GM23338 (cell line): ENCODE results near the gene SLC9A3. TPM values are rescaled to one million over a fixed set of nuclear protein-coding genes. Genes with fewer than 3 reads are reported as not detected.

Experiments
- ATAC-seq: fragments of 200-7000 bp; cut with Tn5 transposase; 3 replicates; pipeline ENCODE4 v1.9.1; 2020
- DNase-seq: peaks from one replicate; pipeline ENCODE4 v3.0.0-alpha.2; 2015; ENCODE audit warnings: low spot score
- H2AFZ ChIP-seq: fragments of 200-600 bp; sonication (generic); 2 replicates; pipeline ENCODE4 v1.8.0; 2016; ENCODE audit warnings: antibody characterized with exemption, mild to moderate bottlenecking, moderate library complexity
- H3F3A ChIP-seq: fragments of 200-600 bp; sonication (generic); replicated peaks from 2 replicates; pipeline ENCODE4 v1.8.0; 2017; ENCODE audit warnings: antibody characterized with exemption, mixed run types, low read depth
- H3K27ac ChIP-seq: fragments of 200-600 bp; sonication (generic); 2 replicates; pipeline ENCODE4 v1.6.1; 2016; ENCODE audit warnings: low read depth
- H3K27me3 ChIP-seq: fragments of 200-600 bp; sonication (generic); 2 replicates; pipeline ENCODE4 v1.8.0; 2016; ENCODE audit warnings: mild to moderate bottlenecking, mixed run types, moderate library complexity; ENCODE audit not compliant: insufficient read depth
- H3K36me3 ChIP-seq: fragments of 200-600 bp; sonication (generic); 2 replicates; pipeline ENCODE4 v1.8.0; 2016; ENCODE audit warnings: mild to moderate bottlenecking; ENCODE audit not compliant: insufficient read depth
- H3K4me1 ChIP-seq: fragments of 200-600 bp; sonication (generic); 2 replicates; pipeline ENCODE4 v1.8.0; 2016; ENCODE audit warnings: mild to moderate bottlenecking, moderate library complexity; ENCODE audit not compliant: insufficient read depth
- H3K4me2 ChIP-seq: fragments of 200-600 bp; sonication (generic); 2 replicates; pipeline ENCODE4 v1.7.1; 2017; ENCODE audit warnings: mixed run types
- H3K4me3 ChIP-seq: fragments of 200-600 bp; sonication (generic); 2 replicates; pipeline ENCODE4 v1.6.1; 2016; ENCODE audit warnings: mixed run types
- H3K79me2 ChIP-seq: fragments of 200-600 bp; sonication (generic); replicated peaks from 2 replicates; pipeline ENCODE4 v1.8.0; 2017; ENCODE audit warnings: mild to moderate bottlenecking; ENCODE audit not compliant: insufficient read depth
- H3K9me2 ChIP-seq: fragments of 200-600 bp; sonication (generic); 2 replicates; pipeline ENCODE4 v1.8.0; 2017; ENCODE audit not compliant: insufficient read depth
- H4K20me1 ChIP-seq: fragments of 200-600 bp; sonication (generic); replicated peaks from 2 replicates; pipeline ENCODE4 v1.8.0; 2017; ENCODE audit warnings: mild to moderate bottlenecking; ENCODE audit not compliant: insufficient read depth
- H3K27ac Mint-ChIP-seq: 2 replicates; pipeline ENCODE4 v1.8.0; 2020; ENCODE audit warnings: inconsistent platforms, mild to moderate bottlenecking, moderate library complexity, mixed read lengths
- H3K27me3 Mint-ChIP-seq: 3 replicates; pipeline ENCODE4 v1.8.0; 2022; ENCODE audit warnings: low read depth, mild to moderate bottlenecking, moderate library complexity, mixed read lengths, inconsistent platforms; ENCODE audit not compliant: insufficient read depth, poor library complexity
- H3K36me3 Mint-ChIP-seq: 3 replicates; pipeline ENCODE4 v1.8.0; 2021; ENCODE audit warnings: low read depth, mild to moderate bottlenecking, inconsistent platforms, moderate library complexity, mixed read lengths
- H3K4me1 Mint-ChIP-seq: 3 replicates; pipeline ENCODE4 v1.8.0; 2020; ENCODE audit warnings: mild to moderate bottlenecking, inconsistent platforms, mixed read lengths
- H3K4me3 Mint-ChIP-seq: 3 replicates; pipeline ENCODE4 v1.8.0; 2021; ENCODE audit warnings: moderate library complexity, mild to moderate bottlenecking, inconsistent platforms, mixed read lengths
- H3K9me3 Mint-ChIP-seq: 3 replicates; pipeline ENCODE4 v1.8.0; 2020; ENCODE audit warnings: moderate library complexity, mild to moderate bottlenecking, inconsistent platforms, mixed read lengths
- CTCF ChIP-seq, 2 experiments: fragments of 200-600 bp in 1 of 2; sonication (generic) in 1 of 2; conservative IDR thresholded peaks; 2 replicates each; pipeline versions ENCODE4 v1.5.1 to v1.6.1; 2016 to 2017; ENCODE audit warnings: antibody characterized with exemption in 2 of 2, low read depth in 2 of 2, mild to moderate bottlenecking in 2 of 2, moderate library complexity in 1 of 2
- EZH2 ChIP-seq: fragments of 200-600 bp; sonication (generic); IDR thresholded peaks from one replicate; pipeline ENCODE4 v1.8.0; 2017; ENCODE audit warnings: antibody characterized with exemption, mild to moderate bottlenecking, low read depth; ENCODE audit not compliant: unreplicated experiment
- EZH2phosphoT487 ChIP-seq: fragments of 200-600 bp; sonication (generic); IDR thresholded peaks from one replicate; pipeline ENCODE4 v1.8.1; 2018; ENCODE audit warnings: antibody characterized with exemption; ENCODE audit not compliant: unreplicated experiment
- POLR2AphosphoS5 ChIP-seq: IDR thresholded peaks from 2 replicates; pipeline ENCODE4 v1.6.1; 2016; ENCODE audit warnings: antibody characterized with exemption, low read depth
- REST ChIP-seq: IDR thresholded peaks from one replicate; pipeline ENCODE4 v1.6.1; 2018; ENCODE audit warnings: antibody characterized with exemption; ENCODE audit not compliant: unreplicated experiment
- STAT1 ChIP-seq: IDR thresholded peaks from one replicate; pipeline ENCODE4 v1.6.1; 2016; ENCODE audit warnings: antibody characterized with exemption; ENCODE audit not compliant: unreplicated experiment
- ZNF114 ChIP-seq: fragments of 250-450 bp; sonication (Bioruptor Pico); IDR thresholded peaks from 2 replicates; pipeline ENCODE4 v1.5.0; 2020; ENCODE audit warnings: mild to moderate bottlenecking, moderate library complexity
- polyA plus RNA-seq: library from polyadenylated mRNA; unstranded; fragments of >200 nt; fragmentation: Nextera tagmentation; extraction: Ambion mirVana; gene quantifications from 2 replicates; pipeline ENCODE4 v1.2.1, GENCODE V29; 2016
- total RNA-seq: library from RNA; depleted of rRNA; stranded (reverse); fragments of >200 nt; shearing (Covaris generic); gene quantifications from 2 replicates; pipeline ENCODE4 v1.2.3, GENCODE V29; 2014
- TF ChIP-seq, protein P1 (sequence below): fragments of 250-450 bp; sonication (Bioruptor Pico); IDR thresholded peaks from 2 replicates; pipeline ENCODE4 v1.5.0; 2020; ENCODE audit warnings: mild to moderate bottlenecking, moderate library complexity

The SLC9A3 gene
- total and polyA plus RNA-seq, 2 experiments from 2014 or later = 0.39 to 3.1 TPM

- no peaks in the 10 kb centered on the region for H3K27me3 ChIP-seq
- ATAC-seq (no peak), DNase-seq (no peak)
- no peaks in the 10 kb centered on the region for H3K79me2 ChIP-seq
- Mint-ChIP-seq H3K36me3 (no peaks in the 10 kb centered on the region), H3K9me3 (no peaks in the 10 kb centered on the region), H3K27me3 (peaks cover 7% of the 10 kb centered on the region), H3K4me1 (peaks cover 4% of the 10 kb centered on the region; the same call in 1 of the 3 replicates), H3K4me3 (no peak overlapping the region), H3K27ac (no peak overlapping the region)
- H3K36me3 ChIP-seq = no peaks in the 10 kb centered on the region
- H3F3A ChIP-seq = no peaks in the 10 kb centered on the region
- no peak overlapping the region for H2AFZ ChIP-seq
- H3K4me2 ChIP-seq = no peak overlapping the region
- H3K9me2 ChIP-seq = peaks cover 8% of the 10 kb centered on the region
- H3K27ac ChIP-seq = no peak overlapping the region
- TF ChIP-seq, protein P1, sequence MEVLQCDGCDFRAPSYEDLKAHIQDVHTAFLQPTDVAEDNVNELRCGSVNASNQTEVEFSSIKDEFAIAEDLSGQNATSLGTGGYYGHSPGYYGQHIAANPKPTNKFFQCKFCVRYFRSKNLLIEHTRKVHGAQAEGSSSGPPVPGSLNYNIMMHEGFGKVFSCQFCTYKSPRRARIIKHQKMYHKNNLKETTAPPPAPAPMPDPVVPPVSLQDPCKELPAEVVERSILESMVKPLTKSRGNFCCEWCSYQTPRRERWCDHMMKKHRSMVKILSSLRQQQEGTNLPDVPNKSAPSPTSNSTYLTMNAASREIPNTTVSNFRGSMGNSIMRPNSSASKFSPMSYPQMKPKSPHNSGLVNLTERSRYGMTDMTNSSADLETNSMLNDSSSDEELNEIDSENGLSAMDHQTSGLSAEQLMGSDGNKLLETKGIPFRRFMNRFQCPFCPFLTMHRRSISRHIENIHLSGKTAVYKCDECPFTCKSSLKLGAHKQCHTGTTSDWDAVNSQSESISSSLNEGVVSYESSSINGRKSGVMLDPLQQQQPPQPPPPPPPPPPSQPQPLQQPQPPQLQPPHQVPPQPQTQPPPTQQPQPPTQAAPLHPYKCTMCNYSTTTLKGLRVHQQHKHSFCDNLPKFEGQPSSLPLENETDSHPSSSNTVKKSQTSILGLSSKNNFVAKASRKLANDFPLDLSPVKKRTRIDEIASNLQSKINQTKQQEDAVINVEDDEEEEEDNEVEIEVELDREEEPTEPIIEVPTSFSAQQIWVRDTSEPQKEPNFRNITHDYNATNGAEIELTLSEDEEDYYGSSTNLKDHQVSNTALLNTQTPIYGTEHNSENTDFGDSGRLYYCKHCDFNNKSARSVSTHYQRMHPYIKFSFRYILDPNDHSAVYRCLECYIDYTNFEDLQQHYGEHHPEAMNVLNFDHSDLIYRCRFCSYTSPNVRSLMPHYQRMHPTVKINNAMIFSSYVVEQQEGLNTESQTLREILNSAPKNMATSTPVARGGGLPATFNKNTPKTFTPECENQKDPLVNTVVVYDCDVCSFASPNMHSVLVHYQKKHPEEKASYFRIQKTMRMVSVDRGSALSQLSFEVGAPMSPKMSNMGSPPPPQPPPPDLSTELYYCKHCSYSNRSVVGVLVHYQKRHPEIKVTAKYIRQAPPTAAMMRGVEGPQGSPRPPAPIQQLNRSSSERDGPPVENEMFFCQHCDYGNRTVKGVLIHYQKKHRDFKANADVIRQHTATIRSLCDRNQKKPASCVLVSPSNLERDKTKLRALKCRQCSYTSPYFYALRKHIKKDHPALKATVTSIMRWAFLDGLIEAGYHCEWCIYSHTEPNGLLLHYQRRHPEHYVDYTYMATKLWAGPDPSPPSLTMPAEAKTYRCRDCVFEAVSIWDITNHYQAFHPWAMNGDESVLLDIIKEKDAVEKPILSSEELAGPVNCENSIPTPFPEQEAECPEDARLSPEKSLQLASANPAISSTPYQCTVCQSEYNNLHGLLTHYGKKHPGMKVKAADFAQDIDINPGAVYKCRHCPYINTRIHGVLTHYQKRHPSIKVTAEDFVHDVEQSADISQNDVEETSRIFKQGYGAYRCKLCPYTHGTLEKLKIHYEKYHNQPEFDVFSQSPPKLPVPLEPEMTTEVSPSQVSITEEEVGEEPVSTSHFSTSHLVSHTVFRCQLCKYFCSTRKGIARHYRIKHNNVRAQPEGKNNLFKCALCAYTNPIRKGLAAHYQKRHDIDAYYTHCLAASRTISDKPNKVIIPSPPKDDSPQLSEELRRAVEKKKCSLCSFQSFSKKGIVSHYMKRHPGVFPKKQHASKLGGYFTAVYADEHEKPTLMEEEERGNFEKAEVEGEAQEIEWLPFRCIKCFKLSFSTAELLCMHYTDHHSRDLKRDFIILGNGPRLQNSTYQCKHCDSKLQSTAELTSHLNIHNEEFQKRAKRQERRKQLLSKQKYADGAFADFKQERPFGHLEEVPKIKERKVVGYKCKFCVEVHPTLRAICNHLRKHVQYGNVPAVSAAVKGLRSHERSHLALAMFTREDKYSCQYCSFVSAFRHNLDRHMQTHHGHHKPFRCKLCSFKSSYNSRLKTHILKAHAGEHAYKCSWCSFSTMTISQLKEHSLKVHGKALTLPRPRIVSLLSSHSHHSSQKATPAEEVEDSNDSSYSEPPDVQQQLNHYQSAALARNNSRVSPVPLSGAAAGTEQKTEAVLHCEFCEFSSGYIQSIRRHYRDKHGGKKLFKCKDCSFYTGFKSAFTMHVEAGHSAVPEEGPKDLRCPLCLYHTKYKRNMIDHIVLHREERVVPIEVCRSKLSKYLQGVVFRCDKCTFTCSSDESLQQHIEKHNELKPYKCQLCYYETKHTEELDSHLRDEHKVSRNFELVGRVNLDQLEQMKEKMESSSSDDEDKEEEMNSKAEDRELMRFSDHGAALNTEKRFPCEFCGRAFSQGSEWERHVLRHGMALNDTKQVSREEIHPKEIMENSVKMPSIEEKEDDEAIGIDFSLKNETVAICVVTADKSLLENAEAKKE (CRISPR knock-in tag) = no peak
- TF ChIP-seq POLR2AphosphoS5 = no peak
- no peak for TF ChIP-seq ZNF114
- no peak for TF ChIP-seq EZH2
- no peak for TF ChIP-seq STAT1
- TF ChIP-seq REST = no peak
- TF ChIP-seq EZH2phosphoT487 = no peak
- no peak for TF ChIP-seq CTCF (conservative IDR thresholded peaks at IDR 0.05; ENCODE audit: low read depth in 2 of 2)
- H3K4me1 ChIP-seq = no peaks in the 10 kb centered on the region
- no peaks in the 10 kb centered on the region for H4K20me1 ChIP-seq
- no peak overlapping the region for H3K4me3 ChIP-seq
These were observed 101.7 kb downstream of the SLC9A3 start for GRCh38 chr5:422323-423232.
